GM21825 (cell line): Measurements from ENCODE around the gene LYZL2.
"Not testable (repeated sequence)": the region's sequence is repeated elsewhere in the genome, so short reads cannot be mapped to it uniquely, and the experiment has no call there.

Experiments
- ATAC-seq: cut with Tn5 transposase; IDR thresholded peaks from one replicate; pipeline ENCODE4 v1.9.1; 2021; ENCODE audit warnings: mild to moderate bottlenecking, moderate library complexity; ENCODE audit not compliant: unreplicated experiment

The LYZL2 gene

GRCh38 chr10:30639946-30640786 lies 10.6 kb upstream of the LYZL2 start:
- no peak for ATAC-seq

GRCh38 chr10:30637881-30638467 lies 8.4 kb upstream of the LYZL2 start:
- no peak for ATAC-seq

- ATAC-seq: no peak
Measured at GRCh38 chr10:30631188-30631587, 1.6 kb upstream of the LYZL2 start.

- ATAC-seq: no peak
Measured at GRCh38 chr10:30630571-30630970, 1.0 kb upstream of the LYZL2 start.

- ATAC-seq: not testable (repeated sequence)
Measured at GRCh38 chr10:30628576-30628975, 977 bp downstream of the LYZL2 start.

GRCh38 chr10:30626837-30627236 lies 2.7 kb downstream of the LYZL2 start:
- ATAC-seq: not testable (repeated sequence)

GRCh38 chr10:30626196-30626595 lies 3.4 kb downstream of the LYZL2 start:
- not testable (repeated sequence) for ATAC-seq

- no peak for ATAC-seq
Measured at GRCh38 chr10:30625080-30625479, 4.5 kb downstream of the LYZL2 start.

GRCh38 chr10:30619966-30620365 lies 9.6 kb downstream of the LYZL2 start:
- no peak for ATAC-seq

- no peak for ATAC-seq
Measured at GRCh38 chr10:30617070-30617469, 12.5 kb downstream of the LYZL2 start.

- not testable (repeated sequence) for ATAC-seq
Measured at GRCh38 chr10:30611041-30611440, 18.5 kb downstream of the LYZL2 start.

- ATAC-seq: no peak
Measured at GRCh38 chr10:30607814-30608213, 21.7 kb downstream of the LYZL2 start.

GRCh38 chr10:30606313-30606712 lies 23.2 kb downstream of the LYZL2 start:
- no peak for ATAC-seq

GRCh38 chr10:30605341-30606121 lies 24.0 kb downstream of the LYZL2 start:
- not testable (repeated sequence) for ATAC-seq

- ATAC-seq: no peak
Measured at GRCh38 chr10:30603589-30603988, 26.0 kb downstream of the LYZL2 start.

- no peak for ATAC-seq
Measured at GRCh38 chr10:30602747-30603146, 26.8 kb downstream of the LYZL2 start.

- ATAC-seq: no peak
Measured at GRCh38 chr10:30600005-30600404, 29.5 kb downstream of the LYZL2 start.

- ATAC-seq: no peak
Measured at GRCh38 chr10:30598105-30598776, 31.3 kb downstream of the LYZL2 start.

- ATAC-seq: not testable (repeated sequence)
Measured at GRCh38 chr10:30597433-30597824, 32.1 kb downstream of the LYZL2 start.

- ATAC-seq: not testable (repeated sequence)
Measured at GRCh38 chr10:30596493-30597432, 32.8 kb downstream of the LYZL2 start.
